T-cell (primary cell): ENCODE measurements around the gene DENND2A. TPM values are rescaled to one million over a fixed set of nuclear protein-coding genes. Genes with fewer than 3 reads are reported as not detected.

Experiments used
- ATAC-seq, 4 experiments: fragments of 200-7000 bp in 3 of 4; fragments of 150-1000 bp in 1 of 4; cut with Tn5 transposase; replicated peaks in 1 of 4; 1 replicate in 3 of 4; 2 replicates in 1 of 4; pipeline ENCODE4 v1.10.0; 2021; ENCODE audit warnings: moderate library complexity in 3 of 4, mild to moderate bottlenecking in 2 of 4, moderate number of reproducible peaks in 1 of 4
- CTCF ChIA-PET, 2 donors: fragments of 300-600 bp; sonication (Branson Sonifier 250); formaldehyde crosslinking; loops; one replicate each; lab custom pipeline; 2022; ENCODE audit warnings: antibody characterized with exemption in 2 of 2; lab: Charles Lee
- POLR2A ChIA-PET, 2 donors: fragments of 300-600 bp; sonication (Branson Sonifier 250); formaldehyde crosslinking; loops; one replicate each; lab custom pipeline; 2022; ENCODE audit warnings: antibody characterized with exemption in 2 of 2; lab: Charles Lee
- DNase-seq, 35 experiments: peaks; one replicate each; pipeline versions ENCODE4 v3.0.0 to v3.0.0-alpha.2; 2013 to 2023
- H3K27ac ChIP-seq: one replicate; pipeline ENCODE4 v1.5.1; 2013; ENCODE audit warnings: low read length
- H3K27me3 ChIP-seq, 2 experiments: replicated peaks in 1 of 2; 1 replicate in 1 of 2; 2 replicates in 1 of 2; pipeline versions ENCODE4 v1.6.1 to v1.7.0; 2013; ENCODE audit warnings: low read length in 1 of 2, mixed read lengths in 1 of 2; ENCODE audit not compliant: control insufficient read depth in 2 of 2, insufficient read depth in 2 of 2; ENCODE audit errors: extremely low read depth in 1 of 2
- H3K36me3 ChIP-seq, 2 donors: 1 replicate in 1 of 2; 2 replicates in 1 of 2; pipeline versions ENCODE4 v1.6.1 to v1.7.0; 2013; ENCODE audit warnings: low read length in 1 of 2; ENCODE audit not compliant: control insufficient read depth in 2 of 2, insufficient read depth in 1 of 2; ENCODE audit errors: extremely low read depth in 1 of 2
- H3K4me1 ChIP-seq, 2 experiments: 1 replicate in 1 of 2; 2 replicates in 1 of 2; pipeline versions ENCODE4 v1.6.1 to v1.7.0; 2013; ENCODE audit warnings: low read length in 2 of 2, mixed read lengths in 1 of 2; ENCODE audit not compliant: insufficient read depth in 2 of 2, control insufficient read depth in 1 of 2; ENCODE audit errors: extremely low read depth in 1 of 2
- H3K4me3 ChIP-seq, 2 donors: 1 replicate in 1 of 2; 2 replicates in 1 of 2; pipeline versions ENCODE4 v1.5.1 to v1.7.0; 2013; ENCODE audit warnings: mild to moderate bottlenecking in 2 of 2, low read length in 1 of 2, moderate library complexity in 1 of 2; ENCODE audit not compliant: control insufficient read depth in 1 of 2; ENCODE audit errors: extremely low read depth in 1 of 2
- H3K9me3 ChIP-seq: 2 replicates; pipeline ENCODE4 v1.7.0; 2013
- H3K27ac Mint-ChIP-seq, 2 donors: one replicate each; pipeline ENCODE4 v1.8.0; 2020 to 2021; ENCODE audit warnings: mild to moderate bottlenecking in 2 of 2, mixed read lengths in 2 of 2
- H3K27me3 Mint-ChIP-seq, 2 donors: one replicate each; pipeline ENCODE4 v1.8.0; 2021 to 2022; ENCODE audit warnings: mixed read lengths in 2 of 2
- H3K36me3 Mint-ChIP-seq: one replicate; pipeline ENCODE4 v1.8.0; 2021; ENCODE audit warnings: mixed read lengths
- H3K4me1 Mint-ChIP-seq, 3 donors: one replicate each; pipeline ENCODE4 v1.8.0; 2020 to 2022; ENCODE audit warnings: mixed read lengths in 3 of 3, mild to moderate bottlenecking in 1 of 3
- H3K4me3 Mint-ChIP-seq, 3 donors: one replicate each; pipeline ENCODE4 v1.8.0; 2020 to 2022; ENCODE audit warnings: mild to moderate bottlenecking in 3 of 3, mixed read lengths in 3 of 3, moderate library complexity in 3 of 3
- H3K9me3 Mint-ChIP-seq, 3 donors: one replicate each; pipeline ENCODE4 v1.8.0; 2020 to 2022; ENCODE audit warnings: mixed read lengths in 3 of 3
- WGBS: methylation state at CpG from one replicate; pipeline ENCODE4 v1.1.5; 2013; ENCODE audit warnings: missing lambda C conversion rate; ENCODE audit not compliant: insufficient coverage; 5-methylcytosine and 5-hydroxymethylcytosine counted together
- total RNA-seq, 35 experiments: library from RNA in 6 of 35; stranded (reverse) in 6 of 35; fragments of 120-200 nt in 1 of 35; gene quantifications; one replicate each; pipeline versions ENCODE4 v1.2.1 to v1.2.4 and lab custom pipeline; 2013 to 2026

Gene DENND2A
- total RNA-seq, 5 donors from 2014 or later (not counting 1 experiment from before 2014, with no cell fraction given) = 0.09 TPM; not detected in 4

DNA sequence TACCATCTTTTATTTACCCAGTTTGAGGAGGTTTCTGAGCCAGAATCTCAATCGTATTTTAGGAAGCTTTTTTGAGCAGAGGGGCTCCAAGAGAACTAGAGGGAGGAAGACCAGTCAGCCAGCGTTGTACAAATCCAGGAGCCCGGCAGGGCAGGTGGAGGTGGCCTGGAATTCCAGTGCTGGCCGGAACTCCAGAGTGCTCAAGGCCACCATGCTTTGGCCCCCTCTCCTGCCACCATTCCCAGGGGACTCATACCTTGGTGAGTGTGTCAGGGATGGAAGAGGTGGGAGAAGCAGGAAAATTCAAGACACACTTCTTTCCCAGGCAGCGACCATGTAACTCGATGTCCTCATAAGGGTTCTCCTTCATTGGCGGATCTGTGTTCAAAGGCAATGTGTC, 55.3 kb downstream of the DENND2A start:
- ATAC-seq (no peak), DNase-seq (no peak)
- H3K27me3 Mint-ChIP-seq = peaks cover 3 to 8% of the 10 kb centered on the region in 2 donors
- WGBS = 97% methylated on average over 3 of the region's 7 CpGs
- Histone ChIP-seq H3K9me3 (no peaks in the 10 kb centered on the region), H3K36me3 (no peaks in the 10 kb centered on the region), H3K4me3 (no peak overlapping the region), H3K27ac (no peak overlapping the region), H3K4me1 (no peaks in the 10 kb centered on the region), H3K27me3 (peaks cover 0 to 14% of the 10 kb centered on the region in 2 experiments)
- H3K4me3 Mint-ChIP-seq = no peak overlapping the region
- POLR2A ChIA-PET = no interaction called here
- H3K9me3 Mint-ChIP-seq = no peaks in the 10 kb centered on the region
- no peaks in the 10 kb centered on the region for H3K4me1 Mint-ChIP-seq
- CTCF ChIA-PET = no interaction called here
- no peak overlapping the region for H3K27ac Mint-ChIP-seq
- H3K36me3 Mint-ChIP-seq = no peaks in the 10 kb centered on the region

DNA sequence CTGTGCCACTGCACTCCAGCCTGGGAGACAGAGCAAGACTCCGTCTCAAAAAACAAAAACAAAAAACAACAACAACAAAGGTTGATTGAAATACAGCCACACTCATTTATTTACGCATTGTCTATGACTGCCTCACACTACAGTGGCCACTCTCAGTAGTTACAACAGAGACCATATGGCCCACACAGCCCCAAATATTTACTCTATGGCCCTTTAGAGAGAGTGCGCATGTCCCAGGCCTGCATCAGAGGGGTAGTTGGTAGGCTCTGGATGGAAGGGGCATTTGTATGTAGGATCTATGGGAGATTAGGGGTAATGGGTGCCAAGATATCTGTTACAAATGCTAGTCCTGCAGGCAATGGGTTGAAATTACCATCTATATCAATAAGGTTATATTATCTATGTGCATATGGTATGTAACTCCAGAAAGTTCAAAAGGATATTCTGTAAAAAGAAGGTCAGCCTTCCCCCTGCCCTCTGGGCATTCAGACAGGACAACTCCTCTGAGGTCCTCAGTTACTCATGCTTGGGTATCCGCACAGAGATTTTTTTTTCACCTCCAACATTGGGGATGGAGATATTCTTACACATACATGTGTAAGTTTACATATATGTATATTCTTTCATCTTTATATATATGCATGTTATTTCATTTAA, 56.3 kb downstream of the DENND2A start:
- ChIA-PET CTCF (no interaction called here), POLR2A (no interaction called here)
- peaks cover 0 to 14% of the 10 kb centered on the region in 2 experiments for H3K27me3 ChIP-seq
- no peak overlapping the region for H3K4me3 Mint-ChIP-seq
- no peaks in the 10 kb centered on the region for H3K4me1 Mint-ChIP-seq
- 94% methylated on average over 2 of the region's 4 CpGs for WGBS
- DNase-seq (no peak), ATAC-seq (no peak)
- H3K36me3 Mint-ChIP-seq = no peaks in the 10 kb centered on the region
- H3K27me3 Mint-ChIP-seq = peaks cover 3 to 8% of the 10 kb centered on the region in 2 donors
- H3K4me1 ChIP-seq = no peaks in the 10 kb centered on the region
- no peaks in the 10 kb centered on the region for H3K36me3 ChIP-seq
- H3K9me3 ChIP-seq = no peaks in the 10 kb centered on the region
- no peaks in the 10 kb centered on the region for H3K9me3 Mint-ChIP-seq
- no peak overlapping the region for H3K27ac Mint-ChIP-seq
- H3K4me3 ChIP-seq = no peak overlapping the region
- H3K27ac ChIP-seq = no peak overlapping the region

DNA sequence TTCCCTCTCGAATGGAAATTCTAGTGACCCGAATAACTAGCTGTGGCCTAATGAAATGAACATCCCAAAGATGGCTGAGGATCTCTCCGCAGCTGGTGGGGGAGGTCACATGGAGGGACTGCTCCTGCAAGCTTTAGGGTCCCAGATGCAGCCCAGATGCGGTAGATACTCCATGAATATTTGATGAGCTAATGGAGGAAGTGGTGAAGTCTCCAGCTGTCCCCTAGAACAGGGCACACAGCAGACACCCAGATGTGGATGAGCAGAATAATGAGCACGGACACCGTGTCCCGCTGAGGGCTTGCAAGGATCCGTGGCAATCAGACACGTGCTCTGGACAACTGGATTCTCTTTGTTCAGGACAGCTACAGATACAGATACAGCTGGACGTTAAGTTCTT, 59.2 kb downstream of the DENND2A start:
- ChIA-PET CTCF (no interaction called here), POLR2A (no interaction called here)
- WGBS = 83% methylated on average over 8 of the region's 10 CpGs
- peaks cover 3 to 12% of the 10 kb centered on the region in 2 experiments for H3K27me3 ChIP-seq
- no peaks in the 10 kb centered on the region for H3K4me1 ChIP-seq
- DNase-seq = no peak
- no peak overlapping the region for H3K4me3 Mint-ChIP-seq
- no peaks in the 10 kb centered on the region for H3K9me3 ChIP-seq
- H3K4me3 ChIP-seq = no peak overlapping the region
- ATAC-seq = no peak
- no peak overlapping the region for H3K27ac Mint-ChIP-seq
- H3K36me3 ChIP-seq = no peaks in the 10 kb centered on the region
- H3K9me3 Mint-ChIP-seq = no peaks in the 10 kb centered on the region
- H3K27me3 Mint-ChIP-seq = peaks cover 4% of the 10 kb centered on the region in 2 donors
- no peaks in the 10 kb centered on the region for H3K4me1 Mint-ChIP-seq
- no peak overlapping the region for H3K27ac ChIP-seq
- H3K36me3 Mint-ChIP-seq = no peaks in the 10 kb centered on the region

DNA sequence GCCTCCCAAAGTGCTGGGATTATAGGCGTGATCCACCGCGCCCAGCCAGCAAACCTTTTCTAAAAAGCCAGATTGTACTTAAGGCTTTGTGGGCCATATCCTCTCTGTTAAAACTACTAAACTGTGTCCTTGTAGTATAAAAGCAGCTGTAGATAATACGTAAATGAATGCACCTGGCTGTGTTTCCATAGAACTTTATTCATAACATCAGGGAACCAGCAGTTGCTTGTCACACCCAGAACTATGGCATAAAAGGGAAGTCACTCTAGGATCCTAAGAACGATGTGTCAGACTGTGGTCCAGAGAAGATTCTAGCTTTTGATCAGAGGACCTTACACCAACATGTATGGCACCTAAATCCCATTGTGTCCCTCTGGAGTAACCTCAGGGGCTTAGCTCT, 63.0 kb downstream of the DENND2A start:
- no peak for DNase-seq
- CTCF ChIA-PET = no interaction called here
- no peaks in the 10 kb centered on the region for H3K36me3 ChIP-seq
- no peaks in the 10 kb centered on the region for H3K36me3 Mint-ChIP-seq
- peaks cover 9 to 13% of the 10 kb centered on the region in 2 donors for H3K27me3 Mint-ChIP-seq
- H3K27me3 ChIP-seq = peaks cover 3 to 15% of the 10 kb centered on the region in 2 experiments
- POLR2A ChIA-PET = interaction anchor here in 1 of 2 donors (0.5 kb wide), 1 partner anchor 16 kb away, joined by 3 read pairs; no protein-coding TSS in a partner anchor
- no peaks in the 10 kb centered on the region for H3K4me1 ChIP-seq
- H3K9me3 ChIP-seq = no peaks in the 10 kb centered on the region
- H3K4me3 ChIP-seq = no peak overlapping the region
- H3K27ac Mint-ChIP-seq = no peak overlapping the region
- H3K4me3 Mint-ChIP-seq = no peak overlapping the region
- no peak overlapping the region for H3K27ac ChIP-seq
- 40% methylated on average over 1 of the region's 5 CpGs for WGBS
- ATAC-seq = no peak
- no peaks in the 10 kb centered on the region for H3K4me1 Mint-ChIP-seq
- H3K9me3 Mint-ChIP-seq = no peaks in the 10 kb centered on the region

DNA sequence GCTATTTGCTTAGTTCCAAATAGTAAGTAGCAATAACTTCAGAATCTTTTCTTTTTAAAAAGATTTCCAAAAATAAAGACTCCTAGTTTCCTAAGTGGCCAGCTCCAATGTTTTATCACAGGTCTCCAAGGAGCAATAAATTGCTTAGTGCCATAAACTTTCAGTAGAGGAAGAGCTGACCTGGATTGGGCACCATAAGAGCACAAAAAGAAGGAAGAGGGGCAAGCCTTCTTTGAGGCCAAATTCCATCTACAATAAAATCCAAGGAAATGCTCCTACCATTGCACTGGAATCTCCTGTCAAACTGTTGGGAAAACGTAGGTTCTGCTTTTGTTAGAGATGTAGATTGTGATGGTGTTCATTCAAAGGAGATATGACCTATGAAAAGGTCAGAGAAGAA, 64.0 kb downstream of the DENND2A start:
- no peaks in the 10 kb centered on the region for H3K36me3 ChIP-seq
- no peaks in the 10 kb centered on the region for H3K9me3 ChIP-seq
- no peak for ATAC-seq
- Mint-ChIP-seq H3K4me1 (no peaks in the 10 kb centered on the region), H3K27me3 (peaks cover 10 to 13% of the 10 kb centered on the region in 2 donors), H3K9me3 (no peaks in the 10 kb centered on the region), H3K27ac (no peak overlapping the region), H3K36me3 (no peaks in the 10 kb centered on the region), H3K4me3 (no peak overlapping the region)
- WGBS = no CpG with 5 or more reads among the region's 1 CpG
- DNase-seq = no peak
- ChIA-PET POLR2A (no interaction called here), CTCF (no interaction called here)
- no peak overlapping the region for H3K27ac ChIP-seq
- H3K4me3 ChIP-seq = no peak overlapping the region
- no peaks in the 10 kb centered on the region for H3K4me1 ChIP-seq
- peaks cover 3 to 14% of the 10 kb centered on the region in 2 experiments for H3K27me3 ChIP-seq

DNA sequence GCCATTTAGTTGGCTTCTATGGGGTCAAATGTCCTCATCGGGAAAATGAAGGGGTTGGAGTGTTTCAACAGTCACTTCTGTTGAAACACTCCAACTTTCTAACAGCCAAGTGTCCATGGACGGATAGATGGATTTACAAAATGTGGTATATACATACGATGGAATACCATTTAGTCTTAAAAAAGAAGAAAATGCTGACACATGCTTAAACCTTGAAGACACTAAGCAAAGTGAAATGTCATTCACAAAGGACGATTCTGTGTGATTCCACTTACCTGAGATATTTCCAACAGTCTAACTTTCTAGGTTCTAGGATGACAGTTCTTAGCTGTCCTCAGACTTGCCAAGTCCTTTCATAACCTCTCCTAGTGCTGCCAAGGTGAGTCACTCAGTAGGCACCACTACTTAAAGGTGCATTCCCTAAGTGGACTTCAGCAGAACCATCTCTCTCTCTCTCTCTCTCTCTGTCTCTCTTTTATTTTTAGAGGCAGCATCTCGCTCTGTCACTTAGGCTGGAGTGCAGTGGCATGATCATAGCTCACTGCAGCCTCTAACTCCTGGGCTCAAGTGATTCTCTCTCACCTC, 69.0 kb downstream of the DENND2A start:
- 33% methylated on average over 1 of the region's 5 CpGs for WGBS
- peaks cover 1 to 16% of the 10 kb centered on the region in 2 experiments for H3K27me3 ChIP-seq
- H3K9me3 ChIP-seq = no peaks in the 10 kb centered on the region
- no peak for ATAC-seq
- H3K4me1 ChIP-seq = no peaks in the 10 kb centered on the region
- H3K36me3 Mint-ChIP-seq = no peaks in the 10 kb centered on the region
- no peak for DNase-seq
- POLR2A ChIA-PET = no interaction called here
- H3K27ac ChIP-seq = no peak overlapping the region
- CTCF ChIA-PET = no interaction called here
- no peak overlapping the region for H3K4me3 ChIP-seq
- H3K27ac Mint-ChIP-seq = no peak overlapping the region
- no peak overlapping the region for H3K4me3 Mint-ChIP-seq
- no peaks in the 10 kb centered on the region for H3K9me3 Mint-ChIP-seq
- H3K36me3 ChIP-seq = no peaks in the 10 kb centered on the region
- H3K4me1 Mint-ChIP-seq = no peaks in the 10 kb centered on the region
- peaks cover 12 to 15% of the 10 kb centered on the region in 2 donors for H3K27me3 Mint-ChIP-seq
